ENCODE data around the gene KISS1.

- TF ChIP-seq CTCF (conservative IDR thresholded peaks at IDR 0.05 in 1 of 2, IDR thresholded peaks at IDR 0.05 in 1 of 2; ENCODE audit: low read depth in 1 of 2, low read length in 2 of 2): no peak
- no peak for TF ChIP-seq EZH2 (IDR thresholded peaks at IDR 0.05; ENCODE audit: low read length, missing control alignments)
Measured at GRCh38 chr1:204149635-204150565, 46.4 kb downstream of the KISS1 start.
